GM19239 (cell line): Measurements from ENCODE around the gene ING2.

Source experiments
- DNase-seq: peaks from one replicate; pipeline ENCODE4 v3.0.0; 2011; ENCODE audit warnings: low spot score; ENCODE audit not compliant: insufficient read length
- FAIRE-seq: peaks from 2 replicates; lab custom pipeline; 2011; peaks lifted over from hg19 to GRCh38; lab: Jason Lieb, UNC

Gene ING2

GRCh38 chr4:183495184-183495583 is 9.7 kb upstream of the ING2 start:
- DNase-seq = no peak
- no peak for FAIRE-seq

- no peak for FAIRE-seq
- no peak for DNase-seq
Measured at GRCh38 chr4:183499389-183499788, 5.5 kb upstream of the ING2 start.

GRCh38 chr4:183499801-183500200 is 5.1 kb upstream of the ING2 start:
- DNase-seq (no peak), FAIRE-seq (peak; percentile 31)

- peak; percentile 12 for DNase-seq
- peak; percentile 90 for FAIRE-seq
Measured at GRCh38 chr4:183503497-183504063, 1.3 kb upstream of the ING2 start.

GRCh38 chr4:183504064-183504929 is 561 bp upstream of the ING2 start:
- DNase-seq (peak; percentile 70), FAIRE-seq (peak; percentile 89)

- DNase-seq (peak; percentile 75), FAIRE-seq (peak; percentile 85)
Measured at GRCh38 chr4:183505611-183506388, 942 bp downstream of the ING2 start.

- DNase-seq = no peak
- FAIRE-seq = no peak
Measured at GRCh38 chr4:183506389-183506735, 1.5 kb downstream of the ING2 start.

GRCh38 chr4:183507925-183508696 is 3.3 kb downstream of the ING2 start:
- DNase-seq = no peak
- FAIRE-seq = peak; percentile 35

GRCh38 chr4:183508697-183509335 is 4.0 kb downstream of the ING2 start:
- FAIRE-seq (peak; percentile 57), DNase-seq (no peak)

- FAIRE-seq (no peak), DNase-seq (no peak)
Measured at GRCh38 chr4:183515411-183515810, 10.6 kb downstream of the ING2 start.

- FAIRE-seq (no peak), DNase-seq (no peak)
Measured at GRCh38 chr4:183517194-183517593, 12.3 kb downstream of the ING2 start.

- DNase-seq (no peak), FAIRE-seq (no peak)
Measured at GRCh38 chr4:183517781-183518180, 12.9 kb downstream of the ING2 start.

- no peak for FAIRE-seq
Measured at GRCh38 chr4:183522821-183523220, 18.0 kb downstream of the ING2 start.

GRCh38 chr4:183527326-183527725 is 22.5 kb downstream of the ING2 start:
- FAIRE-seq = no peak
- DNase-seq = no peak

More at GRCh38 chr4:183522821-183523220, 18.0 kb downstream of the ING2 start:
- DNase-seq = no peak

GRCh38 chr4:183532821-183533220 is 28.0 kb downstream of the ING2 start:
- FAIRE-seq (no peak), DNase-seq (no peak)

- no peak for DNase-seq
- no peak for FAIRE-seq
Measured at GRCh38 chr4:183533698-183534097, 28.8 kb downstream of the ING2 start.

GRCh38 chr4:183540410-183541009 is 35.7 kb downstream of the ING2 start:
- FAIRE-seq (no peak), DNase-seq (no peak)

- FAIRE-seq = no peak
- no peak for DNase-seq
Measured at GRCh38 chr4:183541010-183541751, 36.3 kb downstream of the ING2 start.

GRCh38 chr4:183541752-183542040 is 36.8 kb downstream of the ING2 start:
- DNase-seq = no peak
- FAIRE-seq = no peak
